NCI-H774 (cell line): ENCODE measurements around the gene FZD8.

Experiments used
- DNase-seq: peaks from one replicate; lab custom pipeline; 2025; lab: John Stamatoyannopoulos, UW

Gene FZD8

DNA sequence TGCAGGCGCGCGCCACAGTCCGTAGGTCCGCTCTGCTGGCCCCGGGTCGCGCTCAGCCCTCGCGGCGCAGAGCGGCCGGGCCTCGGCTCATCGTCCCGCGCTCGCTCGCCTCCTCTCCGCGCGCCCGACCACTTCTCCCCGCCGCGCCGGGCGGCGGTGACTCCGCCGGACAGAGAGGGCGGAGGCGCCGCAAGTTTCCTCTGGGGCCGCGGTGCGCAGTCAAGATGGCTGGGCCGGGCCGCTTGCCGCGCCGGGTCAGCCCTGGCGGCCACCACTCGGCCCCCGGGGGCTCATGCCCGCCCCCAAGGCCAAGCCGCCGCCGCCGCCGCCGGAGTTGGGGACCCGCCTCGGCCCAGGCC is 441 bp downstream of the FZD8 start:
- no peak for DNase-seq

DNA sequence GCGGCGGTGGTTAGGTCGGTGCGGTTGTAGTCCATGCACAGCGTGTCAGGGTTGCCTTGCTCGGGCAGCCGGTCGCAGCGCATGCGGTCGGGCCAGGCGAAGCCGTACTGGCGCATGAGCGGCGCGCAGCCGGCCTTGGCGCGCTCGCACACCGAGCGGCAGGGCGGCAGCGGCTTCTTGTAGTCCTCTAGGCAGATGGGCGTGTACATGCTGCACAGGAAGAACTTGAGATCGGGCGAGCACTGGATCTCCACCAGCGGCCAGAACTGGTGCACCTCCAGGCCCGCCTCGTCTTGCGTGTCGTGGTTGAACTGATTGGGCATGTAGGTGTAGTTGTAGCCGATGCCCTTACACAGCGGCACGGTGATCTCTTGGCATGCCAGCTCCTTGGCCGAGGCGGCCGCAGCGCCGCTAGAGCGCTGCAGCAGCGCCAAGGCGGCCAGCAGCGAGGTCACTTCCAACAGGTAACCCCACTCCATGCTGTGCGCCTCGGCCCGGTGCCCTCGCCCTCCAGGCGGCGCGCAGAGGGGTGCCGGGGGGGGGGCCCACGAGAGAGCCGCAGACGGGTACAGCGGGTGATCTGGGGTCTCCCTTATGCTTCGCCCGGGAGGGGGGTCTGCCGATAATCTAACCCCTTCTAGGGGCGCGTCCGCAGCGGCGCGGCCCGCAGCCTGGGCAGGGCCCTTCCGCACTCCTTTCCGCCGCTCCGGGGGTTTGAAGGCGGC is 983 bp downstream of the FZD8 start:
- peak; percentile 63 for DNase-seq

DNA sequence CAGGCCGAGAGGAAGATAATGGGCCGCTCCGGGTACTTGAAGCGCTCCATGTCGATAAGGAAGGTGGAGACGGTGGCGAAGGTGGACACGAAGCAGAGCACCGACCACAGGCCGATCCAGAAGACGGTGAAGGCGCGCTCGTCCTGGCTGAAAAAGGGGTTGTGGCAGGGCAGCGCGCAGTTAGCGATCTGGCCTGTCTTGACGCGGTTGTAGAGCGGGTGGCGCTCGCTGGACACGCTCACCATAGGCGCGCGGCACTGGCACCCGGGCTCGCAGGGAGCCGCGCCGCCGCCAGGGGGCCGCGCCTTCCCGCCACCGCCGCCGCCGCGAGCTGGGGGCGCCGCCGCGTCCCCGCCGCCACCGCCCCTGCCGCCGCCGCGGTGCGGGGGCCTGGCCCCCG is 1.6 kb downstream of the FZD8 start:
- peak; percentile 62 for DNase-seq

DNA sequence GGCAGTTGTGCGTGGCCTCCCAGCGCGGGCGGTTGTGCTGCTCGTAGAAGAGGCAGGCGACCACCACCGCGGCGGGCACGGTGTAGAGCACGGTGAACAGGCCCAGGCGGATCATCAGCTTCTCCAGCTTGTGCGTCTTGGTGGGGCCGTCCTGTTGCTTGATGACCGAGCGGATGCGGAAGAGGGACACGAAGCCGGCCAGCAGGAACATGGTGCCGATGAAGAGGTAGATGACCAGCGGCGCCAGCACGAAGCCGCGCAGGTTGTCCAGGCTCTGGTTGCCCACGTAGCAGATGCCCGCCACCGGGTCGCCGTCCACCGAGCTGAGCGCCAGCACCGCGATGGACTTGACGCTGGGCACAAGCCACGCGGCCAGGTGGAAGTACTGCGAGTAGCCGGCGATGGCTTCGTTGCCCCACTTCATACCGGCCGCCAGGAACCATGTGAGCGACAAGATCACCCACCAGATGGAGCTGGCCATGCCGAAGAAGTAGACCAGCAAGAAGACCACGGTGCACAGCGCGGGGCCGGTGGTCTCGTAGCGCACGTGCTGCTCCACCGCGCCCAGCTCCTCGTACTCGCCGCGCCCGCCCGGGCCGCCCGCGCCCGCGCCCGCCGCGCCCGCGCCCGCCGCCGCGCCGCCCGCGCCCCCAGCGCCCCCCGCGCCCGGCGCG is 2.2 kb downstream of the FZD8 start:
- DNase-seq: peak; percentile 5

DNA sequence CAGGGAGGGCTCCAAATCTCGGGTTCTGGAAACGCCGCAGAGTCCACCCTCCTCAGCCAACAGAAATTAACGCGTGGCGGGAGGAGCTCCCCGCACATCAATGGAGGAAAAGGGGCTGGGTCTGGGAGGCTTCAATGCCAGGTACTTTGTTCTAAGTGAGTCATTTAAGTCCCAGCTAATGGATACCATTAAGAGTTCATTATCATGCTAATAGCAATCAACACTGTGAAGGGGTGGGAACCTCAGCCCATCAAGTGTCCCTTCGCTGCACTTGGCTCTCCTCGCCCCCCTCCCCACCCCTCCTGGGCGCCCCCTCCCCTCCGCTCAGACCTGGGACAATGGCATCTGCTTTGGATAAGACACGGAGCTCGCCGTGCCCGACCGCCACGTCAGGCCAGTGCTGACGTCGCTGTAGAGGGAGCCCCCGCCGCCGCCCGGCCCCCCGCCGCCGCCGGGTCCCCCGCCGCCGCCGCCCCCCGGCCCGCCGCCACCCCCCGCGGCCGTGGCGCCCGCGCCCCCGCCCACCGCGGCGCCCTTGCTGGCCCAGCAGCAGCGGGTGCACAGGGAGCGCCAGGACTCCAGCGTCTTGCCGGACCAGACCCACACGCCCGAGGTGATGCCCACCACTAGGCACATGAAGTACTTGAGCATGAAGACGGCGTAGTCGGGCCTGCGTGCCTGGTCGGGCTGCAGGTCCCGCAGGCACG is 2.9 kb downstream of the FZD8 start:
- DNase-seq: no peak

DNA sequence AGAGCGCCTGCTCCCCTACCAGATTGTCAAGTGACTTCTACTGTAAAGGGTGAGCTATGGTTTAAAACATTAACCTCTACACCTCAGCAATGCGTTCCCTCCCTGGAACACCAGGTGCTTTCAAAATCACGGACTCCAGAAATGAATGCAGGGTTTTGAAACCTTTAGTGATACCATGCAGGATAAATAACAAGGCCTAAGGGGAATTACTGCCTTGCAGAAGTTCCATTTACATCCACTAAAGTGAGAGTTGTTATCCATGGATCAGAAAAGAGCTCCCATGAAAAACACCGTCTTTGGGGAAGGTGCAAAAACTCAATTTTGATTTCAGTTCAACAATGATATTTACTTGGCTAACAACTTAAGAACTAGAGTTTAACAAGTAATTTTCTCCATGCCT is 4.0 kb downstream of the FZD8 start:
- DNase-seq: no peak

DNA sequence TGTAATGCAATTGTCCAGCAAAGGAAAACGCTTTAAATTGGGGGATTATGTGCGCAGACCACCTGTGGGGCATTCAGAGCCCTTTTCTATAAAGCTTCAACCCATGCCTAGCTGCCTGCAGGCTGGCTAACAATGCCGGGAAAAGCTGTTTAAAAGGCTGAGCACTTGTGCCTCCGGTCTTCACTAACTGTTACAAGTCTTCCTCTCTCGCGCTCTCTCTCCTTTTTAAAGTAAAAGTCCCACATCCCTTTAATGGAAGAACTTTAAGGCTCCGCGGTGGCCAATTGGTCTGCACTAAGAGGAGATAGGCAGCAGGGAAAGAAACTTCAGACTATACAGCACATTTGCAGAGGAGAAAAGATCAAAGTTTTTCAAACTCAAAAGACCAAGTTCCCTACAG is 4.6 kb downstream of the FZD8 start:
- no peak for DNase-seq

DNA sequence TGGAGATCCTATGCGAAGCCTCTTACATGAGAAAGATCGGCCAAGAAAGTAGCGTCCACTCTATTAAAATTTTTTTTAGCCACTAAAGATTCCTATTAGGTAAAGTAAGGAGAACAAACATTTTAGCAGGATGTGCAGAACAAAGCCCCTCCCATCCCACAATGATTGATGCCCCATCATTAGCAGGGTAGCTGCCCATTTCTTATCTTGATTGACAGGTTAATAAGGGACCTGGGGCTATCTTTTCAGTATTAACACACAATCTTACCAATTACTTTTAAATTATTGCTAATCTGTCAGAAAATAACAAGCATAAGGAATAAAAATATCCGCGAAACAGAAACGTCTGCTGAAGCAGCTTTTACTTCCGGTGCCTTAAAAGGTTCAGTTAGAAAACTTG is 5.1 kb downstream of the FZD8 start:
- no peak for DNase-seq

DNA sequence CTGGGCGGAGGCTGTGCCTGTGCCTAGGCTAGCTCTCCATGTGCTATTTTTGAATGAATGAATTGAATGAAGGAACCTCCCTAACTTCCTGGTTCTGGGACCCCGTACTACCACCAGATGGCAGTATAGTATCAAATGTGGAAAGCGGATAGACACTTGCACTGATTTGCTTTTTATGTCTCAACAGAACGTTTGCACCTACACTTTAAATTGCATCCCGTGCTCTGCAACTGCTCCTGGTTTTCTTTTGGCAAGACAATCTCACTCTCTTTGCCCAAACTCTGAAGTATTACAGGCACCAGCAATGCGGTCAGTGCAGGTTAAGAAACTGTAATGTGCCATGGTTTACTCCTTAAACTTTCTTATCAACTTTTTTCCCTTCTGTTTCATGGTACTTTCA is 6.5 kb downstream of the FZD8 start:
- DNase-seq: peak; percentile 57

DNA sequence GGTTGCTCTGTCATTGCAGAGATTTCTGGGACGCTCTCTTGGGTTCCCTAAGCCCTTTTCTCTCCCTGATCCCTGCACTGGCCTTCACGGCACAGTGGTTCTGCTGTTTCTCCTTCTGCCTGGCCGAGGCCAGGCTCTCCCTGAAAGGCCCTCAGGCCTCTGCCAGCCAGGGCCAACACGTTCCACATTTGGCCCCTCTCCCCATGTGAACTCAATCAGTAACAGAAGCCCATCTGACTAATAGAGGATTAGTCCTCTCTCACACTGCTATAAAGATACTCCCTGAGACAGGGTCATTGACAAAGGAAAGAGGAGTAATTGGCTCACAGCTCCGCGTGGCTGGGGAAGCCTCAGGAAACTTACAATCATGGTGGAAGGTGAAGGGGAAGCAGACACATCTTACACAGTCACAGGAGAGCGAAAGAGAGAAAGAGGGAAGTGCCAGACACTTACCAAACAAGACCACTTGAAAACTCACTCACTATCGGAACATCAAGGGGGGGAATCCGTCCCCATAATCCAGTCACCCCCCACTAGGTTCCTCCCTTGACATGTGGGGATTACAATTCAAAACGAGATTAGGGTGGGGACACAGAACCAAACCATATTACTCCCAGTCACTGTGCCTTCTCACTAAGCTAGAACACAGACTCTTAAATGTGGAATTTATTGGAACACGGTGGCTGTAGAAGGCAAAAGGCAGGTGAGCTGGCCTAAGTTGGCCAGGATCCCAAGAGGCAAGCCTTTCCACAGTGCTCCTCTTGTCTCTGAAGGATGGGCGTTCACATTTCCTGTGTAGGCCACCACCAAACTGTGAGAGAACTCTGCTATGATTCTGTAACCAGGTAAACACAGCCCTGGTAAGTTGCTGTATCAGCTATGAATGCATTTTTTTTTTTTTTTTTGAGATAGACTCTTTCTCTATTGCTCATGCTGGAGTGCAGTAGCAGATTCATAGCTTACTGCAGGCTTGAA is 8.8 kb downstream of the FZD8 start:
- DNase-seq: no peak

DNA sequence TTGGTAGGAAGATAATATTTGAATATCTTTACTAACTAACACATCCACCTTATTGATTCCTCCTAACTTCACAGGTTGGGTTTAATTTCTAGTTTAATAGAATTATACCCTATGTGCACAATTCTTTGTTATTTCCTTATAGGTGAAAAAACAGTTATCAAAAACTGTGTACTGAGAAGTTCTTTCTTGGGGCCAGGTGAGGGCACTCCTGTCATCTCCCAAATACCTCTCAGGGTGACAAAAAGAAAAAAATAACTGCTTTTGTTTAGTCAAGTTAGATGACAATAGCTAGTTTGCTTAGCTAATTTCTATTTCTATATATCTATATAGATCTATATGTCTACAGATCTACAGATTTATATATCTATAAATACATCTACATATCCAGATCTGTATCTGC is 10.1 kb downstream of the FZD8 start:
- DNase-seq: no peak

DNA sequence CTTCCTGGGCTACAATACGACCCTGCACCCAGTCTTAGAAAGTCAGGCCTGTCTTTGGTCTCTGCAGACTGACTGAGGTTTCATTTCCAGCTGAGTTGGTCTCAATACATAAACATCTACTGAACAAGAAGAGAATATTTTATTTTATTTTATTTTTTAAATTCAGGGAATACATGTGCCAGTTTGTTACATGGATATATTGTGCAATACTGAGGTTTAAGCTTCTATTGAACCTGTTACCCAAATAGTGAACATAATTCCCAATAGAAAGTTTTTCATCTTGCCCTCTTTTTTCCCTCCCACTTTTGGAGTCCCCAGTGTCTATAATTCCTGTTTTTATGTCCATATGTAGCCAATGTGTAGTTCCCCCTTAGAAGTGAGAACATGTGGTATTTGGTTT is 10.7 kb downstream of the FZD8 start:
- DNase-seq: no peak

DNA sequence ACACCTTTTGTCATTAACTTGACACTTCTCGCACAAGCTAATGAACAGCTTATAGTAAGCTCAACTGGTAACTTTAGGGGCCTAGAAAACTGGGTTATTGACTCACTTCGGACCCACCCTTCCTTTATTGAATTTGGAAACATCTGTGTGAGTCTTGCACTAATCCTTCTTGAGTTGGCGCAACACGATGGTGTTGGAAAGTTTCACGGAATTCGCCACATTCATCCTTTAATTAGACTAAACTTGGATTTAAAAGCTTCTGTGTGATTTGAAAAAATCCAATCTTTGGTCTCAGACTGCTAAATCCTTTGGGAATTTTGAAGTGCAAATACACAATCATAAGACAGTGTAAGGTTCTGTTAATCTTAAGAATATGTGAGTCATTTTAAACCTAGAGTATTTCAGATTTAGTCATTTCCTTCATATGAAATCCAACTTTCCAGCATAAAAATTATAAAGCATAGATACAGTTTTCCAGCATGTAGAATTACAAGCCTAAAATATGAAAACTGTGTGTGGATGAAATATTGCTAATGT is 15.1 kb downstream of the FZD8 start:
- DNase-seq: no peak

DNA sequence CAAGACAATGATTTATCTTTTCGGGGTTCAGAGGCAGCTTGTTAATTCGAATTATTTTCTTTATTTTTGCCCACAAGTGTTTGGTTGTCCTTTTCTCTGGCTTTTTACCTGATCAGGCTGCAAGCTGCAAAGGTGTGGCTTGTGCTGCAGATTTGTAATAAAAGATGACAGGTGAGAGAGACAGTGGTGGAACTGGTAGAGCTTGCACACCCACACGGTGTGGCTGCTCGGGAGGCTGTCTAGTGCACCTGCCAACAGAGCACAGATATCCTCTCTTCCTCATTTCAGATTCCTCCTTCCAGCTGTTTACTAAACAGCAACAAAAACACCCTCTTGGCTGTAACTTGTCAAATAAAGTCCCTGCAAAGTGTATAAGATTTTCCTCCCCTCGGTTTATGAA is 27.8 kb downstream of the FZD8 start:
- no peak for DNase-seq

DNA sequence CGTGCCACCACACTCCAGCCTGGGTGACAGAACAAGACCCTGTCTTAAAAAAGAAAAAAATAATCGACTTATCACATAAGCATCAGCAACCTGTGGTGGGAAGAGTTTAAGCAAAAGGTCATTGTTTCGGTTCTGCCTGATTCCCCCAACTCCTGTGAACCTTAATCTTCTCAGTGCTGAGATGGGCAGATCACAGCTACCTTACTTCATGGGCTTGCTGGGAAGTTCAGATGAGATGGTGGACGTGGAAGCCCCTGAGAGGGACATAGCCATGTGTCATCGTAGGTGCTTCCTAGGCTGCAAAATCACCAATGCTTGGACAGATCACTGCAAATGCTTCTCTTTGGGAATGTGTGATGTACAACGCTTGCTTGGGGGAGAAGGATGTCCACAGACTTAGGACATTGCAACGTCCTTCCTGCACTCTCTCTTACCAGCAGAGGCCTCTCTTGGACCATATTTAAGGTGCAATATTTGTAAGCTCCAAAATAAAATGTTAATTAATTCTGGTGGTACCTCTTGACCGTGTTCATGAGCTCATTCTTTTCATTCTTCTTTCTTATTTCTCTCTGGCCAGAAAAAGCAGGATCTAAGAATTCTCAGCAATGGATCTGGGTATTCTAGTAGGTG is 28.4 kb downstream of the FZD8 start:
- no peak for DNase-seq

DNA sequence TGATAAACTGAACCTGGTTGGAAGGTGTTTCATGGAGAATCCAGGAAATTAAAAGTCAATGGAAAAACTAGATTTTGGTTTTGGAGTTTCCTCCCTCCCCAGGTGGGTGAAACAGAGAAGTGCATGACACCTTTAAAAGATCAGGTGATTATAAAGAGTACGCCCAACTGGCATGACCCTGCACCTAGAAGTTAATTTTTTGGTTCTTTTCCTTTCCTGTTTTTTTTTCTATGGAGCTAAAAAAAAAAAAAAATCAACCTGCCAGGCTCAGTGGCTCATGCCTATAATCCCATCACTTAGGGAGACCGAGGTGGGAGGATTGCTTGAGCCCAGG is 29.0 kb downstream of the FZD8 start:
- no peak for DNase-seq

DNA sequence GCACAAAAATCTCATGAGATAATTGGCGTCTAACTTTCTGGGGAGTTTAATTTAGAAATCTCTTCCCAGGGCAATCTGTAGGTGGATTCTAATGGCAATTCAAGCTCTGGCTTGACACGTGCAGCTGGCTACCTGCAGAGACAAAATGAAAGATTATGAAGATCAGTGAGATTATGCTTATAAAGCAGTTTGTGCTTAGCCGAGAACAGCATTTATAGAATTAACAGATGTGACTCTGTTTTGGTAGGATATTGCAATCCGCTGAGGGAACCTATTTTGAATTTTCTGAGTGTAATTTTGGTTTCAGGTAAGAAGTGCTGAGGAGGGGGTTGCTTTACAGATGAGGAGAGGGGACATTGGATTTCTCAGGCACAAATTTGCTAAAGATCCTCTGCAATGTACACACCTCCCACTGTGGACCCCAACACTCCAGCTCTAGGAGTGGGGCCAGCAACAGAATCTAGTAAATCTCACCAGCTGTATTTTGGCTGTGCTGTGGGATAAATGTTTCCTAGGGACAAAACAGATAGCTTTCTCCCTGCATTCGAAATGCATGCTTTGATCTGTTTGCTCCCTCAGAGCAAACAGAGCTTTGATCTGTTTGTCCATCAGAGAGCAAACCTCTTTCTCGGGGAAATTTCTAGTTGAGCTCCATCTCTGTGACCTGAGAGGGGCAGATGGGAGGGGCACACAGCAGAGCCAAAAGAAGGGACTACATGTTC is 29.6 kb downstream of the FZD8 start:
- DNase-seq: no peak

DNA sequence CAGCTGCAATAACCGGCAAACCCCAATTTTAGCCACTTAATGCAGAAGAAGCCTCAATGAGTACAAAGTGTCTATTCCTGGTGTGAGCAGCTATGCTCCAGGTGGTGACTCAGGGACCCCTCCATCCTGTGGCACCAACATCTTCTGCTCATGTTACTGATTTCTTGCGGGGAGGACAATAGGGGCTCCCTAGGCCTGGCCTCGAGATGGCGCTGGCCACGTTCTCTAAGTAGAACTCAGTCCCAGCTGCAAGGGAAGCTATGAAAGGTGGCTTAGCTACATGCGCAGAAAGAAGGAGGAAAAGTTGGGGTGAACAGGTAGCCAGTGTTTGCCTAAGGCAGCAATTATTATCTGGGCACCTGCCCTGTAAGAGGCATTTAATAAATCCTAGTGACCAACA is 30.3 kb downstream of the FZD8 start:
- no peak for DNase-seq

DNA sequence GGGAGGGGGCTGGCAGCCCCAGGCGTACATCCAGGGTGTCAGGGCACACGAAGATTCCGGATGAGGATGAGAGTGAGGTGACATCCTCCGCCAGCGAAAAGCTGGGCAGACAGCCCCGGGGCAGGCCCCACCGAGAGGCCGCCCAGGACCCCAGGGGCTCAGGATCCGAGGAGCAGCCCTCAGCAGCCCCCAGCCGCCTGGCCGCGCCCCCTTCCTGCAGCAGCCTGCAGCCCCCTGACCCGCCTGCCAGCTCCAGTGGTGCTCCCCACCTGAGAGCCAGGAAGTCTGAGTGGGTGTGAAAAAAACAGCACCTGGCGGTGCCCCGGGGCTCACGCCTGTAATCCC is 33.8 kb downstream of the FZD8 start:
- no peak for DNase-seq

DNA sequence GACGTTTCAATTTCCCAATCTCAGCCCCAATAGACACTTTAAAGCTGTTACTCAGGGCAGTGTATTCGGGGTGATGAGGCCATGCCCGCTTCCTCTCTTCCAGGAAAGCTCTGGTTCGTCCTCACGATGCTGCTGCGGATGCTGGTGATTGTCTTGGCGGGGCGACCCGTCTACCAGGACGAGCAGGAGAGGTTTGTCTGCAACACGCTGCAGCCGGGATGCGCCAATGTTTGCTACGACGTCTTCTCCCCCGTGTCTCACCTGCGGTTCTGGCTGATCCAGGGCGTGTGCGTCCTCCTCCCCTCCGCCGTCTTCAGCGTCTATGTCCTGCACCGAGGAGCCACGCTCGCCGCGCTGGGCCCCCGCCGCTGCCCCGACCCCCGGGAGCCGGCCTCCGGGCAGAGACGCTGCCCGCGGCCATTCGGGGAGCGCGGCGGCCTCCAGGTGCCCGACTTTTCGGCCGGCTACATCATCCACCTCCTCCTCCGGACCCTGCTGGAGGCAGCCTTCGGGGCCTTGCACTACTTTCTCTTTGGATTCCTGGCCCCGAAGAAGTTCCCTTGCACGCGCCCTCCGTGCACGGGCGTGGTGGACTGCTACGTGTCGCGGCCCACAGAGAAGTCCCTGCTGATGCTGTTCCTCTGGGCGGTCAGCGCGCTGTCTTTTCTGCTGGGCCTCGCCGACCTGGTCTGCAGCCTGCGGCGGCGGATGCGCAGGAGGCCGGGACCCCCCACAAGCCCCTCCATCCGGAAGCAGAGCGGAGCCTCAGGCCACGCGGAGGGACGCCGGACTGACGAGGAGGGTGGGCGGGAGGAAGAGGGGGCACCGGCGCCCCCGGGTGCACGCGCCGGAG is 34.4 kb downstream of the FZD8 start:
- no peak for DNase-seq
